ENCODE measurements around the gene CNTF. TPM values are rescaled to one million over a fixed set of nuclear protein-coding genes. Genes with fewer than 3 reads are reported as not detected.

The CNTF gene
- total RNA-seq, 1 donor from 2014 or later = 4.2 TPM

- H3K9me3 Mint-ChIP-seq = no peaks in the 10 kb centered on the region
- no peak overlapping the region for H3K4me3 ChIP-seq
- no peak overlapping the region for H3K27ac Mint-ChIP-seq
- no peaks in the 10 kb centered on the region for H3K36me3 ChIP-seq
- no peaks in the 10 kb centered on the region for H3K27me3 ChIP-seq
- no peak for DNase-seq (ENCODE audit: low spot score)
- H2AFZ ChIP-seq (replicated peaks) = no peak overlapping the region
- H3K4me3 Mint-ChIP-seq = no peak overlapping the region
- no peak overlapping the region for H3K9ac ChIP-seq
- H3K4me1 Mint-ChIP-seq = peaks cover 3% of the 10 kb centered on the region
- TF ChIP-seq EZH2phosphoT487 (IDR thresholded peaks at IDR 0.05) (no peak), CTCF (IDR thresholded peaks at IDR 0.05) (no peak), EZH2 (IDR thresholded peaks at IDR 0.05) (no peak)
- no peak overlapping the region for H3K4me2 ChIP-seq
- no peaks in the 10 kb centered on the region for H3K27me3 Mint-ChIP-seq (ENCODE audit: insufficient read depth, low read depth)
- H3K79me2 ChIP-seq (ENCODE audit: low read depth) = no peaks in the 10 kb centered on the region
- no peaks in the 10 kb centered on the region for H3K9me3 ChIP-seq (ENCODE audit: low read depth)
- peaks cover 13% of the 10 kb centered on the region for H3F3A ChIP-seq (ENCODE audit: low read depth)
- H3K27ac ChIP-seq = no peak overlapping the region
- H3K36me3 Mint-ChIP-seq = no peaks in the 10 kb centered on the region
- H4K20me1 ChIP-seq (ENCODE audit: low read depth) = no peaks in the 10 kb centered on the region
- H3K4me1 ChIP-seq = peaks cover 14% of the 10 kb centered on the region
These were observed 14.9 kb downstream of the CNTF start for GRCh38 chr11:58637371-58637770.

- no peaks in the 10 kb centered on the region for H3K27me3 Mint-ChIP-seq (ENCODE audit: insufficient read depth, low read depth)
- Histone ChIP-seq H4K20me1 (ENCODE audit: low read depth) (no peaks in the 10 kb centered on the region), H3K4me3 (no peak overlapping the region), H3K79me2 (ENCODE audit: low read depth) (no peaks in the 10 kb centered on the region), H3K27me3 (no peaks in the 10 kb centered on the region), H3K4me2 (no peak overlapping the region), H3F3A (ENCODE audit: low read depth) (no peaks in the 10 kb centered on the region), H3K9me3 (ENCODE audit: low read depth) (no peaks in the 10 kb centered on the region), H3K9ac (no peak overlapping the region), H3K27ac (no peak overlapping the region), H2AFZ (replicated peaks) (no peak overlapping the region), H3K4me1 (no peaks in the 10 kb centered on the region), H3K36me3 (no peaks in the 10 kb centered on the region)
- peaks cover 3% of the 10 kb centered on the region for H3K4me1 Mint-ChIP-seq
- no peak overlapping the region for H3K27ac Mint-ChIP-seq
- no peak overlapping the region for H3K4me3 Mint-ChIP-seq
- no peaks in the 10 kb centered on the region for H3K36me3 Mint-ChIP-seq
- TF ChIP-seq EZH2 (IDR thresholded peaks at IDR 0.05) (no peak), CTCF (IDR thresholded peaks at IDR 0.05) (no peak), EZH2phosphoT487 (IDR thresholded peaks at IDR 0.05) (no peak)
- H3K9me3 Mint-ChIP-seq = no peaks in the 10 kb centered on the region
- DNase-seq (ENCODE audit: low spot score) = no peak
These were observed 16.6 kb downstream of the CNTF start for GRCh38 chr11:58639103-58639502.

- TF ChIP-seq CTCF (IDR thresholded peaks at IDR 0.05) = no peak
- no peak for TF ChIP-seq EZH2phosphoT487 (IDR thresholded peaks at IDR 0.05)
- no peak for TF ChIP-seq EZH2 (IDR thresholded peaks at IDR 0.05)
- Histone ChIP-seq H3K9ac (no peak overlapping the region), H3K4me3 (no peak overlapping the region), H3F3A (ENCODE audit: low read depth) (no peaks in the 10 kb centered on the region), H4K20me1 (ENCODE audit: low read depth) (no peaks in the 10 kb centered on the region), H3K36me3 (no peaks in the 10 kb centered on the region), H3K27ac (no peak overlapping the region), H2AFZ (replicated peaks) (no peak overlapping the region), H3K9me3 (ENCODE audit: low read depth) (no peaks in the 10 kb centered on the region), H3K4me2 (no peak overlapping the region), H3K27me3 (no peaks in the 10 kb centered on the region), H3K79me2 (ENCODE audit: low read depth) (no peaks in the 10 kb centered on the region), H3K4me1 (no peaks in the 10 kb centered on the region)
- H3K36me3 Mint-ChIP-seq = no peaks in the 10 kb centered on the region
- H3K4me3 Mint-ChIP-seq = no peak overlapping the region
- H3K27me3 Mint-ChIP-seq (ENCODE audit: insufficient read depth, low read depth) = no peaks in the 10 kb centered on the region
- DNase-seq (ENCODE audit: low spot score) = no peak
- no peak overlapping the region for H3K27ac Mint-ChIP-seq
- peaks cover 3% of the 10 kb centered on the region for H3K4me1 Mint-ChIP-seq
- H3K9me3 Mint-ChIP-seq = no peaks in the 10 kb centered on the region
These were observed 17.2 kb downstream of the CNTF start for GRCh38 chr11:58639669-58640068.
